Transverse colon (tissue), 4 donors: Measurements from ENCODE around the gene MSMB.

Source experiments
- CTCF ChIP-seq, 5 experiments: fragments of 200-600 bp in 3 of 5; fragments of 450-650 bp in 2 of 5; sonication (generic) in 3 of 5; IDR thresholded peaks; 1 replicate in 2 of 5; 2 replicates in 3 of 5; pipeline ENCODE4 v1.5.1; 2016 to 2017; ENCODE audit warnings: antibody characterized with exemption in 5 of 5, inconsistent platforms in 3 of 5, mild to moderate bottlenecking in 2 of 5, moderate library complexity in 1 of 5
- EP300 ChIP-seq: sonication (generic); formaldehyde crosslinking; IDR thresholded peaks from one replicate; pipeline ENCODE4 v1.6.1; 2017; ENCODE audit warnings: antibody characterized with exemption, low read depth
- POLR2A ChIP-seq: fragments of 450-650 bp; IDR thresholded peaks from one replicate; pipeline ENCODE4 v1.6.1; 2016; ENCODE audit warnings: antibody characterized with exemption, mild to moderate bottlenecking, moderate library complexity
- POLR2AphosphoS5 ChIP-seq, 3 donors: sonication (generic); formaldehyde crosslinking; IDR thresholded peaks; one replicate each; pipeline ENCODE4 v1.6.1; 2016; ENCODE audit warnings: antibody characterized with exemption in 3 of 3

DNA sequence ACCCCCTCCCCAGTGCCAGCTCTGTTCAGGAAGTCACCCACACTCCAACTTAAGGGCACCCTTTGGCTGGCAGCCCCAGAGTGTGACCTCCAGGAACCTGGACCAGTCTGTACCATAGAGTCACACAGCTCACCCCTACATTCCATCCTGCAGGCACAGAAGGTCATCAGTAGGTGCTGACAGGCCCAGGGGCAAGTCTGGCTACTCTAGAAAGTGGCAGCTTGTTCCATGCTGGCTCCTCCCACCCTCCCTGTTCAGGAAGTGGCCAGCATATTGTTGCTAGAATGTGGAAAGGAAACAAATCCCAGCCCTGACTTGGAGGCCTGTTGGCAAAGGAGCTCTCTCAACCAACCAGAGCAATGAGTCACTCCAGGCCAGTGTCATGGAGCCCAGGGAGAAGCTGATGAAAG lies 12.5 kb downstream of the MSMB start:
- TF ChIP-seq POLR2A (no peak), EP300 (no peak), CTCF (IDR thresholded peaks at IDR 0.05) (no peak), POLR2AphosphoS5 (IDR thresholded peaks at IDR 0.05) (no peak)
